IMR-90 (cell line): ENCODE measurements around the gene GRB10. TPM values are rescaled to one million over a fixed set of nuclear protein-coding genes. Genes with fewer than 3 reads are reported as not detected.

Experiments
- ATAC-seq: fragments of 200-7000 bp; cut with Tn5 transposase; 2 replicates; pipeline ENCODE4 v1.9.1; 2020; ENCODE audit warnings: low read depth, mild to moderate bottlenecking, moderate library complexity
- BruUV-seq: library from RNA; stranded (reverse); fragments of 400-500 nt; replicated peaks from 2 replicates; lab custom pipeline; 2021; lab: Mats Ljungman, UMichigan
- CTCF ChIA-PET: fragments of 300-600 bp; formaldehyde crosslinking; extraction: SDS; loops from one replicate; lab custom pipeline; 2021; ENCODE audit warnings: antibody characterized with exemption; lab: Yijun Ruan, JAX
- POLR2A ChIA-PET: fragments of 300-600 bp; sonication (Branson Sonifier 250); formaldehyde crosslinking; loops from one replicate; lab custom pipeline; 2022; ENCODE audit warnings: antibody characterized with exemption; ENCODE audit not compliant: unreplicated experiment; lab: Charles Lee
- DNase-seq: peaks from one replicate; pipeline ENCODE4 v3.0.0; 2013
- H2AFZ ChIP-seq: replicated peaks from 2 replicates; pipeline ENCODE3; 2013; ENCODE audit warnings: low read length, mild to moderate bottlenecking; ENCODE audit not compliant: poor library complexity
- H2AK5ac ChIP-seq: 2 replicates; pipeline ENCODE4 v1.6.1; 2013; ENCODE audit warnings: low read depth, low read length, inconsistent platforms
- H2AK9ac ChIP-seq: replicated peaks from 2 replicates; pipeline ENCODE3; 2013; ENCODE audit warnings: mild to moderate bottlenecking, low read depth, low read length, moderate library complexity; ENCODE audit not compliant: poor library complexity
- H2BK120ac ChIP-seq: 2 replicates; pipeline ENCODE4 v1.6.1; 2013; ENCODE audit warnings: low read depth, low read length, inconsistent platforms
- H2BK15ac ChIP-seq: 3 replicates; pipeline ENCODE4 v1.6.1; 2013; ENCODE audit warnings: low read depth, low read length, inconsistent platforms
- H2BK20ac ChIP-seq: 2 replicates; pipeline ENCODE4 v1.6.1; 2013; ENCODE audit warnings: low read depth, mild to moderate bottlenecking, inconsistent platforms, low read length, moderate library complexity
- H2BK5ac ChIP-seq: 2 replicates; pipeline ENCODE4 v1.6.1; 2013; ENCODE audit warnings: mild to moderate bottlenecking, low read depth, low read length, inconsistent platforms; ENCODE audit not compliant: poor library complexity, severe bottlenecking
- H3K14ac ChIP-seq: replicated peaks from 2 replicates; pipeline ENCODE4 v1.6.1; 2013; ENCODE audit warnings: low read depth, low read length, inconsistent platforms
- H3K18ac ChIP-seq: 2 replicates; pipeline ENCODE4 v1.6.1; 2013; ENCODE audit warnings: low read depth, low read length, control low read depth
- H3K23ac ChIP-seq: 2 replicates; pipeline ENCODE4 v1.6.1; 2013; ENCODE audit warnings: low read depth, low read length, inconsistent platforms
- H3K27ac ChIP-seq: 2 replicates; pipeline ENCODE4 v1.5.1; 2013; ENCODE audit warnings: mild to moderate bottlenecking, control low read depth, low read length; ENCODE audit not compliant: insufficient read depth
- H3K27me3 ChIP-seq: 2 replicates; pipeline ENCODE4 v1.6.1; 2013; ENCODE audit warnings: low read length; ENCODE audit not compliant: control insufficient read depth, insufficient read depth
- H3K36me3 ChIP-seq: 2 replicates; pipeline ENCODE4 v1.6.1; 2013; ENCODE audit warnings: low read length, mixed read lengths; ENCODE audit not compliant: control insufficient read depth, insufficient read depth
- H3K4ac ChIP-seq: 2 replicates; pipeline ENCODE4 v1.6.1; 2013; ENCODE audit warnings: low read depth, low read length, inconsistent platforms
- H3K4me1 ChIP-seq: 2 replicates; pipeline ENCODE4 v1.6.1; 2013; ENCODE audit warnings: low read length, mixed read lengths; ENCODE audit not compliant: control insufficient read depth, insufficient read depth
- H3K4me2 ChIP-seq: 2 replicates; pipeline ENCODE4 v1.6.1; 2013; ENCODE audit warnings: low read depth, mild to moderate bottlenecking, control low read depth, low read length, moderate library complexity
- H3K4me3 ChIP-seq: 2 replicates; pipeline ENCODE4 v1.5.1; 2013; ENCODE audit warnings: low read depth, mild to moderate bottlenecking, control low read depth, low read length, moderate library complexity; ENCODE audit not compliant: insufficient read depth
- H3K56ac ChIP-seq: 2 replicates; pipeline ENCODE4 v1.6.1; 2013; ENCODE audit warnings: low read length, inconsistent platforms; ENCODE audit not compliant: insufficient read depth; ENCODE audit errors: extremely low read depth
- H3K79me1 ChIP-seq, 2 experiments: 2 replicates each; pipeline ENCODE4 v1.6.1; 2013; ENCODE audit warnings: low read length in 2 of 2, inconsistent platforms in 1 of 2, low read depth in 1 of 2
- H3K9ac ChIP-seq: 2 replicates; pipeline ENCODE4 v1.6.1; 2013; ENCODE audit warnings: low read depth, low read length, control low read depth
- H3K9me1 ChIP-seq: 2 replicates; pipeline ENCODE4 v1.6.1; 2013; ENCODE audit warnings: low read length, inconsistent platforms; ENCODE audit not compliant: insufficient read depth
- H3K9me3 ChIP-seq: 2 replicates; pipeline ENCODE4 v1.6.1; 2013; ENCODE audit warnings: low read length; ENCODE audit not compliant: control insufficient read depth, insufficient read depth
- H4K20me1 ChIP-seq: 2 replicates; pipeline ENCODE4 v1.6.1; 2013; ENCODE audit warnings: low read length, inconsistent platforms; ENCODE audit not compliant: insufficient read depth
- H4K5ac ChIP-seq: 2 replicates; pipeline ENCODE4 v1.6.1; 2013; ENCODE audit warnings: mild to moderate bottlenecking, low read depth, low read length, control low read depth
- H4K8ac ChIP-seq, 2 experiments: 2 replicates each; pipeline ENCODE4 v1.6.1; 2013; ENCODE audit warnings: low read depth in 2 of 2, low read length in 2 of 2, control low read depth in 1 of 2, inconsistent platforms in 1 of 2
- H4K91ac ChIP-seq: 2 replicates; pipeline ENCODE4 v1.6.1; 2013; ENCODE audit warnings: low read depth, low read length, inconsistent platforms; ENCODE audit not compliant: insufficient read depth
- BHLHE40 ChIP-seq: fragments of 150-350 bp; IDR thresholded peaks from 2 replicates; pipeline ENCODE4 v1.6.1; 2016; ENCODE audit warnings: mild to moderate bottlenecking, low read depth, low read length
- CHD1 ChIP-seq: IDR thresholded peaks from 2 replicates; pipeline ENCODE4 v1.6.1; 2012; ENCODE audit warnings: low read depth, low read length, improper control_type of control experiment
- FOS ChIP-seq: fragments of 150-350 bp; IDR thresholded peaks from 2 replicates; pipeline ENCODE4 v1.6.1; 2016; ENCODE audit warnings: low read depth, low read length
- MXI1 ChIP-seq: IDR thresholded peaks from 2 replicates; pipeline ENCODE4 v1.6.1; 2012; ENCODE audit warnings: low read depth, mild to moderate bottlenecking, low read length, moderate library complexity, borderline replicate concordance
- NFE2L2 ChIP-seq: fragments of 150-350 bp; IDR thresholded peaks from 2 replicates; pipeline ENCODE4 v1.6.1; 2016; ENCODE audit warnings: low read depth, mild to moderate bottlenecking, low read length
- RCOR1 ChIP-seq: IDR thresholded peaks from 2 replicates; pipeline ENCODE4 v1.6.1; 2012; ENCODE audit warnings: mild to moderate bottlenecking, low read length, improper control_type of control experiment; ENCODE audit not compliant: insufficient replicate concordance
- WGBS, 2 experiments: methylation state at CpG; one replicate each; pipeline versions ENCODE4 v1.1.5 to v1.1.7; 2013; ENCODE audit warnings: missing lambda C conversion rate in 2 of 2; ENCODE audit not compliant: insufficient read length in 1 of 2; ENCODE audit errors: extremely low coverage in 2 of 2; 5-methylcytosine and 5-hydroxymethylcytosine counted together
- dilution Hi-C: fragments of 300-500 bp; cut with HindIII; formaldehyde crosslinking; loops from one replicate; pipeline ENCODE4 v1.14.3; 2018; ENCODE audit warnings: low sequenced_read_pairs; ENCODE audit not compliant: unreplicated experiment
- in situ Hi-C: fragments of 300-500 bp; cut with MboI; formaldehyde crosslinking; loops from 3 replicates; pipeline ENCODE4 v1.14.3; 2019; ENCODE audit warnings: low sequenced_read_pairs, inconsistent platforms, mixed read lengths
- intact Hi-C: fragments of 100-400 bp; cut with micrococcal nuclease; formaldehyde crosslinking; loops from 2 replicates; pipeline ENCODE4 v1.10.0; 2022
- polyA plus RNA-seq, 3 experiments: library from polyadenylated mRNA; depleted of rRNA; stranded (reverse); fragments of >200 nt; gene quantifications; 2 replicates each; pipeline ENCODE4 v1.2.3, GENCODE V29; 2012; ENCODE audit warnings: low replicate concordance in 1 of 3
- total RNA-seq: library from RNA; depleted of rRNA; stranded (reverse); fragments of >200 nt; gene quantifications from 2 replicates; pipeline ENCODE4 v1.2.3, GENCODE V29; 2012
- TF ChIP-seq, protein P1 (sequence below): fragments of 150-350 bp; IDR thresholded peaks from 2 replicates; pipeline ENCODE4 v1.6.1; 2017; ENCODE audit warnings: mild to moderate bottlenecking, antibody characterized with exemption, low read length, low read depth
- TF ChIP-seq, protein P2 (sequence below): fragments of 150-350 bp; IDR thresholded peaks from 2 replicates; pipeline ENCODE4 v1.6.1; 2016; ENCODE audit warnings: low read depth, mild to moderate bottlenecking, low read length, moderate library complexity, borderline replicate concordance

The GRB10 gene
- total and polyA plus RNA-seq, 2 of the 4 experiments (the other 2 are of a cell fraction), result 6.3 to 15.1 TPM

DNA sequence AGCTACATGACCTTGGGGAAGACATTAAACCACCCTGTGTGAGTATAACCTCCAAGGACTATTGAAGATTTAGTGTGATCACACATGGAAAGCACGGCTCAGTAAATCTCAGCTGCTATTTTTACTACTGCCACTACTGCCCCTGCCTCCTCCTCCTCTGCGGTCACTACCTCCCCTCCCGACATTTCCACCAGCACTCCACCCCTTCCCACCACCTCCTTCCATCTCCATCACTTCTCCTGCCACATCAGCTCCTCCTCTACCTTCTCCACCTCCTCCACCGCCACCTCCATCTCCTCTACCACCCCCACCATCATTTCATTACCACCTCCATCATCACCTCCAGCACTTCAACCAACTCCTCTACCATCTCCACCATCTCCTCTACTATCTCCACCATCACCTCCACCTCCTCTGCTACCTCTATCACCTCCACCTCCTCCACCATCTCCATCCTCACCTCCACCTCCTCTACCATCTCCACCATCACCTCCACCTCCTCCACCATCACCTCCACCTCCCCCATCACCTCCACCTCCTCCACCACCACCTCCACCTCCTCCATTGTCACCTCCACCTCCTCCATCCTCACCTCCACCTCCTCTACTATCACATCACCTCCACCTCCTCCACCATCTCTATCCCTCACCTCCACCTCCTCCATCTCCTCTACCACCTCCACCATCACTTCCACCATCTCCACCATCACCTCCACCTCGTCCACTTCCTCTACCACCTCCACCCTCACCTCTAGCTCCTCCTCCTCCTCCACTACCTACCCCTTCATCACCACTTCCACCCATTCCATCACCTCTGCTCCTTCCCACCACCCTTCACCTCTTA is 69.4 kb downstream of the GRB10 start:
- H3K23ac ChIP-seq, result no peak overlapping the region
- H2BK120ac ChIP-seq, result no peak overlapping the region
- no peak overlapping the region for H2AFZ ChIP-seq
- no peak overlapping the region for H3K27ac ChIP-seq
- no peak for ATAC-seq
- dilution Hi-C loops (no loop called here), in situ Hi-C loops (no loop called here), intact Hi-C loops (no loop called here)
- H2AK5ac ChIP-seq, result no peak overlapping the region
- H4K20me1 ChIP-seq, result peaks cover 48% of the 10 kb centered on the region
- CTCF ChIA-PET, result no interaction called here
- H3K4me2 ChIP-seq, result no peak overlapping the region
- H2AK9ac ChIP-seq, result no peak overlapping the region
- no peaks in the 10 kb centered on the region for H3K36me3 ChIP-seq
- H4K91ac ChIP-seq, result no peak overlapping the region
- no peak overlapping the region for H3K4ac ChIP-seq
- no peaks in the 10 kb centered on the region for H3K9me3 ChIP-seq
- no peak for DNase-seq
- H2BK20ac ChIP-seq, result no peak overlapping the region
- 86% methylated on average over 5 of the region's 5 CpGs; no CpG with 5 or more reads in 1 of the 2 experiments for WGBS, 2 experiments
- no peak overlapping the region for H3K14ac ChIP-seq
- H3K56ac ChIP-seq, result no peak overlapping the region
- no peak for TF ChIP-seq CHD1
- no peak for TF ChIP-seq NFE2L2
- TF ChIP-seq RCOR1, result no peak
- no peak for TF ChIP-seq MXI1
- TF ChIP-seq FOS, result no peak
- TF ChIP-seq, protein P1, sequence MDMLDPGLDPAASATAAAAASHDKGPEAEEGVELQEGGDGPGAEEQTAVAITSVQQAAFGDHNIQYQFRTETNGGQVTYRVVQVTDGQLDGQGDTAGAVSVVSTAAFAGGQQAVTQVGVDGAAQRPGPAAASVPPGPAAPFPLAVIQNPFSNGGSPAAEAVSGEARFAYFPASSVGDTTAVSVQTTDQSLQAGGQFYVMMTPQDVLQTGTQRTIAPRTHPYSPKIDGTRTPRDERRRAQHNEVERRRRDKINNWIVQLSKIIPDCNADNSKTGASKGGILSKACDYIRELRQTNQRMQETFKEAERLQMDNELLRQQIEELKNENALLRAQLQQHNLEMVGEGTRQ, result no peak
- TF ChIP-seq, protein P2, sequence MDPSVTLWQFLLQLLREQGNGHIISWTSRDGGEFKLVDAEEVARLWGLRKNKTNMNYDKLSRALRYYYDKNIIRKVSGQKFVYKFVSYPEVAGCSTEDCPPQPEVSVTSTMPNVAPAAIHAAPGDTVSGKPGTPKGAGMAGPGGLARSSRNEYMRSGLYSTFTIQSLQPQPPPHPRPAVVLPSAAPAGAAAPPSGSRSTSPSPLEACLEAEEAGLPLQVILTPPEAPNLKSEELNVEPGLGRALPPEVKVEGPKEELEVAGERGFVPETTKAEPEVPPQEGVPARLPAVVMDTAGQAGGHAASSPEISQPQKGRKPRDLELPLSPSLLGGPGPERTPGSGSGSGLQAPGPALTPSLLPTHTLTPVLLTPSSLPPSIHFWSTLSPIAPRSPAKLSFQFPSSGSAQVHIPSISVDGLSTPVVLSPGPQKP, result no peak
- TF ChIP-seq BHLHE40, result no peak
- H3K9ac ChIP-seq, result no peak overlapping the region
- peaks cover 19 to 77% of the 10 kb centered on the region in 2 experiments for H3K79me1 ChIP-seq
- no TSS peak for BruUV-seq
- H3K4me1 ChIP-seq, result peaks cover under 1% of the 10 kb centered on the region; the same call in 1 of the 2 replicates
- H3K18ac ChIP-seq, result no peak overlapping the region
- H3K27me3 ChIP-seq, result no peaks in the 10 kb centered on the region
- no peak overlapping the region for H2BK5ac ChIP-seq
- H3K9me1 ChIP-seq, result peaks cover 11% of the 10 kb centered on the region; the same call in 1 of the 2 replicates
- POLR2A ChIA-PET, result no interaction called here
- H2BK15ac ChIP-seq, result no peak overlapping the region
- H4K5ac ChIP-seq, result no peak overlapping the region
- no peak overlapping the region for H3K4me3 ChIP-seq
- H4K8ac ChIP-seq, result no peak overlapping the region
